NCI-H774 (cell line): Measurements from ENCODE around the gene GDF10.
A peak's percentile ranks its signal among the peaks of the same experiment; 100 is the strongest.

ENCODE experiments used
- DNase-seq: peaks from one replicate; lab custom pipeline; 2025; lab: John Stamatoyannopoulos, UW

Gene GDF10

DNA sequence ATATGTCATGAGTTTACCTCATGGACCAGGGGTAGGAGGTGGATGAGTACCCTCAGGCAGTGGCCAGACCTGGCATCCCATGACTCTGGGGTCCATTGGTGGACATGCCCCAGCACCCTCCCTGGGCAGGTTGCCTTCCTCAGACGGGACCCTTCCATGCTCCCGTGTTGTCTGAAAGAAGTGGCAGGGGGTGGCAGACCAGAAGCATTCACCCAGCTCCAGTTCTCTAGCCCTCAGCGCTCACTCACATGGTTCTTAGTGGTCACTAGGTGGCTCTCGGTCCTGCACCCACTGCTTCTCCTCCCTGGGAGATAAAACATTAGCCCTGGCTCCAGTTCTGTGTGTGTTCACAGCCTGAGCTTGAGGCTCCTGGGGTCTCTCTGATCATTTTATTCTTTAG, 54.2 kb downstream of the GDF10 start:
- DNase-seq: no peak

DNA sequence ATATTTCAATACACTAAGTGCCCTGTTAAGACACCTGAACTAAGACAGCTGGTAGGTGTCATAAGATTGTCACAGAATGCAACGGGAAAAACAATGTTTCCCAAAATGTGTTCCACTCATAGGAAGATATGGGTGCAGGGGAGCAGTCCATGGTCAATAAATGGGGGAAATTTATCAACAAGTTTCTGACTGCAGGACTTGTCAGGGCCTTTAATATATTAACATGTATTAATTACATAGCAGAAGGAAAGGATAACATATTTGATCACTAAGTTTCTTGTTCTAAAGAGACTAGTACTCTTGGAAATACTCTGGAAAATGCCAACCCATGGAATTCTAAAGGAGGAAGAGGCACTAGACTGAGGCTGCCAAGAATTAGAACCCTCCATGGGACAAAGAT, 54.9 kb downstream of the GDF10 start:
- no peak for DNase-seq

DNA sequence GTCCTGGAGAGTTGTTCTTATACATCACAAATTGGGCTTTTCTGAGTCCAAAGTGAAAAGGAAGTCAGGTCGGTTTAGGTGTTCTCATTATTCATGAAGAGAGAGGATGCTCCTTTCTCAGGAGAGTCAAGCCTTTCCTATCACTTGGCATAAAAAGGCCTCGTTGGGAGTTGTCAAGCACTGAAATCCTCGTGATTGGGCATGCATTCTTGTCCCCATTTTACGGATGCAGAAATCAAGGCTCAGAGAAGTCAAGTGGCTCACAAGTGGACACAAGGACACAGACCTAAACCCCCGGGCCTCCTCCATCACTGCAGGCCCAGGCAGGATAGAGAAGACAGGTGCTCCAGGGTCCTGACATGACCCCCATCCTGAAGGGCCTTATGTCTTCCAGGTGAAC, 56.7 kb downstream of the GDF10 start:
- no peak for DNase-seq

DNA sequence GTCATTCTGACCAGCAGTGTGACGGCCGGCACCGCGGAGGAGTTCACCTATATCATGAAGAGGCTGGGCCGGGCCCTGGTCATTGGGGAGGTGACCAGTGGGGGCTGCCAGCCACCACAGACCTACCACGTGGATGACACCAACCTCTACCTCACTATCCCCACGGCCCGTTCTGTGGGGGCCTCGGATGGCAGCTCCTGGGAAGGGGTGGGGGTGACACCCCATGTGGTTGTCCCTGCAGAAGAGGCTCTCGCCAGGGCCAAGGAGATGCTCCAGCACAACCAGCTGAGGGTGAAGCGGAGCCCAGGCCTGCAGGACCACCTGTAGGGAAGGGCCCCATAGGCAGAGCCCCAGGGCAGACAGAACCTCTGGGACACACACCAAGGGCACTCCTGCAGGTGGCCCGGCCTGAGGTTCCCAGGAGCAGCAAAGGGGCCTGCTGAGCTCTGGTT, 57.2 kb downstream of the GDF10 start:
- DNase-seq: no peak

DNA sequence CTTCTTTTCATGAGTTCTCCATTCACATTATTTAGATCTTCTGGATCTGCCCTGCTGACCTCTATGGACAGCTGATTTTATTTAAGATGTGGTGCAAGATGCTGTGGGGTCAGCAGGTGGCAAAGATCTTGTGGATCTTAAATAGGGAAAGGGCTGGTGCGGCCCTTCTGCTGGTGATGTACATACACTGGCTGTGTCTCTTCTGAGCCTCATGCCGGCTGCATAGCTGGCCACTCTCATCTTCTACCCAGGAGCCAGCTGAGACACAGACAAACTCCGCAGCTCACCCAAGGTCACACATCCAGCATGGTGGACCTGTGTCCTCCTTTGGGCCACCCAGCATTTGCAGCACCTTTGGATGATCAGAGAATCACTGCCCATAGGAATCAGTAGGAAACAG, 57.9 kb downstream of the GDF10 start:
- DNase-seq: no peak

DNA sequence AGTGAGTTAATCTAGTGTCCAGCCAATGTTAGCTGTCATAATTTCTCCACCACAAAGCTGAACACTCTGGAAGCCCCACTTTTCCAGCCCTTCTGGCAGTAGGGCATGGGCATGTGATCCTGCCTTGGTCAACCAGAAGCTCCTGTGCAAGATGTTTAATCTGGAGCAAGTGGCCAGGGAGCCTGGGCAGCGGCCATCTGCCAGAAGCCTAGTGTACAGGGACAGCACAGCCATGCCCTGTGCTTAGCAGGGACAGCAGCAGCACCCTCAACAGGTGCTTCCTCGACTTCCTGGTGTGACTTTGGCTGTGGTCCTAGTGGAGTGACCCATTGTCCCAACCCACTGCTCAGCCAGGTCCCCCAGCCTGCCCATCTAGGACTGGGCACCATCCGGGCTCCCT, 58.5 kb downstream of the GDF10 start:
- no peak for DNase-seq

DNA sequence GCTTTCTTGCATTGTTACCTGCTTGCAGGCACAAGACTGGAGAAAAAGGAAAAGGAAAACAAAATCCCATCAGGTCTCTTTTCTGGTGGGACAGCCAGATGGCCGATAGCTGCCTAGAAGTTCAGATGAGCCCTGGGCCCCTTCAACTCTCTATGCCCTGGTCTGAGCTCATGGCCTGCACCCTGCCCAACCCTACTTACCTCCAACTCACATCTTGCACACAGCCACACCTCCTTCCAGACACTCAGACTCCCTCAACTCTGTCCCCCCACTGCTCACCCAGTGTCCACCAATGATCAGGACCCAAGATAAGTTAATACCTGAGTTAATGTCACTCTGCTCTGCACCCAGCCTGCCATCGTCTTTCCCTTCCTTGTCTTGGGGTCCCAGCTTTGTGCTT, 59.1 kb downstream of the GDF10 start:
- no peak for DNase-seq

DNA sequence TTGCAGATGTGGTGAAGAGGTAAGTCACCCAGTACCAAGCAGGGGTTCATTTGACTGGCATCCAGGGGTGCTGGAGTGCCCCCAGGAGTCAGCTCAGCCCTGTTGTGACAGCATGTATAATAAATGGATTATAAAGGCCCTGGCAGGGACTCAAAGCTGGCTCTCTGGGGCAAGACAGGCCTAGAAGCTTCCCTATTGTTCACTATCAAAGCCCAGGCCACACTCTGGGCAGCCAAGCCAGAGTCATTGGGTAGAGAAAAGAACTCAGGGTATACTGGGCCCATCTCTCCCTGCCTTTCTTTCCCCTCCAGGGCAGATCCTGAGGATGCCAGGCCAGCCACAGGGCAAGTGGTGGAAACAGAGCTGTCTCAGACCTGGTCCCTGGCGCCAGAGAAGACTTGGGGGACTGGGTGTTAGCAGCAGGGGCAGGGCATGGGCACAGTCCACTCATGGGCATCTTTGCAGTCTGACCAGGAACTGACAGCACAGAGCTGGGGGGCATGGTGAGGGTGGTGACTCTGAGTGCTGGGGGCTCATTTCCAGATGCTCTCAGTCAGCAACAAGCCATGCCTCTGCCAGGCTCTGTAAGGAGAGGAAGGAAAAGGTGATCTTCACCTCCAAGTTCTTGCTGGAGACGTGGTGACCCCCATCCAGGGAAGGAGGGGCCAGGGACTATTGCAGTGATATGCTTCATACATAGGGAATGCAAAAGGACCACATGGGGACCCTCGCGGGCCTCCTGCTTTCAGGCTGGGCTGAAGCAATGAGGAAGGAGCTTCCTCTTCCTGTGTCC, 59.8 kb downstream of the GDF10 start:
- no peak for DNase-seq

DNA sequence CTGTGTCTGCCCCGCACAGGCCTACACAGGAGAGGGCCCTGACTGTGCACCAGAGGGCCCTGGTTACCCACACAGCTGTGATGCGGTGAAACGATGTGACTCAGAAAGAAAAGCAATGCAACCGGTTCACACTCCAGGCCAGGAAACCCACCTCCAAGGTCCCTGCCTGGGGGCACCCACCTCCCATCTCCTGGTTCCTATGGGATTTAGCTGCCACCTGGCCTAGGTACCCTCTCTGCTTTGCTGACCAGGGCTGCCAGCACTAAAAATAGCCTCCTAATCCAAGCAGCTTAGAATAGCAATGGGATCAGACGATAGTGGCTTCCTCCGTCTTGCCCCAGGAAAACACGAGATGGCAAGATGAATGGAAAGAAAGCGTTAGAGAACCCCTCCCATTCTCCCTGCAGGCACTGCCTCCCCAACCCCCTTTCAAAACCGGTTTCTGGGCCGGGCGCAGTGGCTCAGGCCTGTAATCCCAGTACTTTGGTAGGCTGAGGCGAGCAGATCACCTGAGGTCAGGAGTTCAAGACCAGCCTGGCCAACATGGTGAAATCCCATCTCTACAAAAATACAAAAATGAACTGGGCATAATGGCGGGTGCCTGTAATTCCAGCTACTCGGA, 60.5 kb downstream of the GDF10 start:
- DNase-seq: no peak

DNA sequence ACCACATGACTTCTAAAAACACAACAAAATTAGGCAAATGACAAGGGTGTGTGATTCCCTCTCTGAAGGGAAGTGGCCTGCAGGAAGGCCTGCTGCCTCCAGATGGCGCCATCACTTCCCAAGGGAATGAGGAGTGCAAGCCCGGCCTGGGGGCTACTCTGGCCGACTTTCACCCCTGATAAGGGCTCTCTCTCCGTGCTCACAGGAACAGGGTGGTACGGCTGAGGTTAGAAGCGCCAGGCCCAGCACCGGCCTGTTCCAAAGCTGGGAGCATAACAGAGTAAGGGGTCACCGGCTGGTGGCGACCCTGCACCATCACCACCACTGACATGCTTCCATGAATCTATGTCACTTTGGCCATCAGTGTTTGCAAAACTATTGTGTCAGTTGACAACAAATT, 61.3 kb downstream of the GDF10 start:
- peak; percentile 24 for DNase-seq

DNA sequence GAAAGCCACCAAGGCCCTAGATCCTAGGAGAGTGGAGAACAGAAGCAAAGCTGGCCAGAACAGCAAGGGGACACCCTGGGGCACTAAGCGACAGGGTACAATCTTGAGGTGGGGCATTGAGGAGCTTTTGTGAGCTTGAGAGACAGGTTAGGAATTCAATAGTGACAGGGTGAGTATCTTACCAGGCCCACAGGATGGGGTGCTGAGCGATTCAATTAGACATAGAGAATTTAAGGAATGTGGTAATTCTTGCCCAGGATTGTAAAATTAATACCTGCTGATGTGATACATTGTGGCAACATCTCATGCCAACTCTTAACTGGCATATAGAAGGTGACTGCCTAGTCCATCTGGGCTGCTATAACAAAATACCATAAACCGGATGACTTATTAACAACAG, 62.2 kb downstream of the GDF10 start:
- no peak for DNase-seq
